Measurements from ENCODE around the gene CAST.

GRCh38 chr5:96808868-96809558, 146.8 kb downstream of the CAST start:
- TF ChIP-seq CTCF (IDR thresholded peaks at IDR 0.05): no peak
- no peak for TF ChIP-seq POLR2A (IDR thresholded peaks at IDR 0.05)
- no peak for TF ChIP-seq POLR2AphosphoS5 (IDR thresholded peaks at IDR 0.05)

Data from stomach (tissue), 4 donors.